Right atrium auricular region (tissue), 2 donors: ENCODE data around the gene FOXP4. TPM values are rescaled to one million over a fixed set of nuclear protein-coding genes. Genes with fewer than 3 reads are reported as not detected.
A peak's percentile ranks its signal among the peaks of the same experiment; 100 is the strongest.

ENCODE experiments used
- DNase-seq: peaks from one replicate; pipeline ENCODE4 v3.0.0-alpha.2; 2019; ENCODE audit warnings: low spot score
- H3K27ac ChIP-seq, 2 donors: fragments of 200-600 bp; sonication (generic); 1 replicate in 1 of 2; 2 replicates in 1 of 2; pipeline ENCODE4 v1.5.1; 2016 to 2019
- H3K27me3 ChIP-seq, 2 donors: fragments of 200-600 bp; sonication (generic); one replicate each; pipeline versions ENCODE4 v1.5.1 to v1.6.0; 2017 to 2019
- H3K36me3 ChIP-seq: fragments of 200-600 bp; sonication (generic); one replicate; pipeline ENCODE4 v1.5.1; 2016
- H3K4me1 ChIP-seq, 2 donors: fragments of 200-600 bp; sonication (generic); one replicate each; pipeline versions ENCODE4 v1.5.1 to v1.6.0; 2017 to 2019
- H3K4me3 ChIP-seq, 2 donors: fragments of 200-600 bp; sonication (generic); 1 replicate in 1 of 2; 2 replicates in 1 of 2; pipeline ENCODE4 v1.5.1; 2017 to 2019; ENCODE audit warnings: mild to moderate bottlenecking in 1 of 2, moderate library complexity in 1 of 2
- H3K9me3 ChIP-seq, 2 donors: fragments of 200-600 bp; sonication (generic); one replicate each; pipeline ENCODE4 v1.5.1; 2019
- CTCF ChIP-seq, 2 donors: fragments of 200-600 bp; sonication (generic); IDR thresholded peaks; one replicate each; pipeline ENCODE4 v1.5.1; 2019; ENCODE audit warnings: antibody characterized with exemption in 2 of 2
- total RNA-seq, 2 donors: library from RNA; depleted of rRNA; stranded (reverse); fragments of >200 nt; gene quantifications; one replicate each; pipeline ENCODE4 v1.1.0, GENCODE V29; 2016

The FOXP4 gene
- total RNA-seq, 2 donors from 2014 or later, result 9.3 to 20.2 TPM

- TF ChIP-seq CTCF (IDR thresholded peaks at IDR 0.05), result no peak
- H3K27ac ChIP-seq, result peak overlapping the region in 1 of 2 donors; percentile 49
- H3K36me3 ChIP-seq, result no peaks in the 10 kb centered on the region
These were observed 38.6 kb downstream of the FOXP4 start for GRCh38 chr6:41584668-41585205.

GRCh38 chr6:41585605-41586004, 39.4 kb downstream of the FOXP4 start:
- no peak for DNase-seq

More at GRCh38 chr6:41584668-41585205, 38.6 kb downstream of the FOXP4 start:
- no peaks in the 10 kb centered on the region for H3K27me3 ChIP-seq
- no peak overlapping the region for H3K4me3 ChIP-seq
- DNase-seq, result no peak
- peaks cover 0 to 52% of the 10 kb centered on the region in 2 donors for H3K4me1 ChIP-seq
- H3K9me3 ChIP-seq, result no peaks in the 10 kb centered on the region

GRCh38 chr6:41586252-41587007, 40.2 kb downstream of the FOXP4 start:
- no peak overlapping the region for H3K27ac ChIP-seq
- H3K9me3 ChIP-seq, result no peaks in the 10 kb centered on the region
- no peak for TF ChIP-seq CTCF (IDR thresholded peaks at IDR 0.05)
- H3K4me3 ChIP-seq, result no peak overlapping the region
- no peaks in the 10 kb centered on the region for H3K27me3 ChIP-seq
- H3K4me1 ChIP-seq, result peaks cover 0 to 43% of the 10 kb centered on the region in 2 donors
- peaks cover 11% of the 10 kb centered on the region for H3K36me3 ChIP-seq
- no peak for DNase-seq

More at GRCh38 chr6:41585605-41586004, 39.4 kb downstream of the FOXP4 start:
- TF ChIP-seq CTCF (IDR thresholded peaks at IDR 0.05), result no peak
- H3K27me3 ChIP-seq, result no peaks in the 10 kb centered on the region
- no peak overlapping the region for H3K4me3 ChIP-seq
- peaks cover 0 to 51% of the 10 kb centered on the region in 2 donors for H3K4me1 ChIP-seq
- H3K27ac ChIP-seq, result no peak overlapping the region
- H3K36me3 ChIP-seq, result peaks cover 7% of the 10 kb centered on the region
- H3K9me3 ChIP-seq, result no peaks in the 10 kb centered on the region

- Histone ChIP-seq H3K9me3 (no peaks in the 10 kb centered on the region), H3K27ac (no peak overlapping the region), H3K4me1 (peaks cover 0 to 34% of the 10 kb centered on the region in 2 donors), H3K4me3 (no peak overlapping the region), H3K27me3 (no peaks in the 10 kb centered on the region), H3K36me3 (peaks cover 11% of the 10 kb centered on the region)
- TF ChIP-seq CTCF (IDR thresholded peaks at IDR 0.05), result no peak
- no peak for DNase-seq
These were observed 41.1 kb downstream of the FOXP4 start for GRCh38 chr6:41587131-41587879.

- peaks cover 11% of the 10 kb centered on the region for H3K36me3 ChIP-seq
- DNase-seq, result no peak
- no peak for TF ChIP-seq CTCF (IDR thresholded peaks at IDR 0.05)
These were observed 41.9 kb downstream of the FOXP4 start for GRCh38 chr6:41588111-41588510.

More at GRCh38 chr6:41588111-41588510, 41.9 kb downstream of the FOXP4 start:
- Histone ChIP-seq H3K9me3 (no peaks in the 10 kb centered on the region), H3K4me3 (no peak overlapping the region), H3K27me3 (no peaks in the 10 kb centered on the region), H3K27ac (no peak overlapping the region), H3K4me1 (peaks cover 0 to 26% of the 10 kb centered on the region in 2 donors)
